T-helper 2 cell treated with Interferon-gamma antibody and Interleukin-4, amounts not matched to agents 5 μg/mL and 100 μg/mL, for 36 hours (primary cell): ENCODE measurements around the gene SFT2D3.

Experiments used
- DNase-seq: peaks from one replicate; pipeline ENCODE4 v3.0.0; 2021; ENCODE audit warnings: low spot score
- H3K27ac Mint-ChIP-seq: one replicate; pipeline ENCODE4 v1.8.0; 2021; ENCODE audit warnings: mild to moderate bottlenecking, mixed read lengths
- H3K27me3 Mint-ChIP-seq: one replicate; pipeline ENCODE4 v1.8.0; 2021; ENCODE audit warnings: low read depth, mixed read lengths
- H3K36me3 Mint-ChIP-seq: one replicate; pipeline ENCODE4 v1.8.0; 2021; ENCODE audit warnings: low read depth, mixed read lengths
- H3K4me1 Mint-ChIP-seq: one replicate; pipeline ENCODE4 v1.8.0; 2021; ENCODE audit warnings: low read depth, mixed read lengths
- H3K4me3 Mint-ChIP-seq: one replicate; pipeline ENCODE4 v1.8.0; 2022; ENCODE audit warnings: mild to moderate bottlenecking, moderate library complexity, mixed read lengths
- H3K9me3 Mint-ChIP-seq: one replicate; pipeline ENCODE4 v1.8.0; 2021; ENCODE audit warnings: mixed read lengths

The SFT2D3 gene

GRCh38 chr2:127672341-127673224 is 28.7 kb upstream of the SFT2D3 start:
- H3K9me3 Mint-ChIP-seq: no peaks in the 10 kb centered on the region
- H3K4me3 Mint-ChIP-seq: no peak overlapping the region
- H3K4me1 Mint-ChIP-seq: peaks cover 3% of the 10 kb centered on the region
- DNase-seq: no peak
- H3K27me3 Mint-ChIP-seq: peaks cover 65% of the 10 kb centered on the region
- H3K27ac Mint-ChIP-seq: no peak overlapping the region
- H3K36me3 Mint-ChIP-seq: no peaks in the 10 kb centered on the region

GRCh38 chr2:127673291-127674069 is 27.8 kb upstream of the SFT2D3 start:
- DNase-seq: no peak
- H3K36me3 Mint-ChIP-seq: no peaks in the 10 kb centered on the region
- H3K4me3 Mint-ChIP-seq: peak overlapping the region; percentile 19
- no peaks in the 10 kb centered on the region for H3K9me3 Mint-ChIP-seq
- peaks cover 69% of the 10 kb centered on the region for H3K27me3 Mint-ChIP-seq
- H3K27ac Mint-ChIP-seq: no peak overlapping the region
- H3K4me1 Mint-ChIP-seq: peaks cover 3% of the 10 kb centered on the region

DNA sequence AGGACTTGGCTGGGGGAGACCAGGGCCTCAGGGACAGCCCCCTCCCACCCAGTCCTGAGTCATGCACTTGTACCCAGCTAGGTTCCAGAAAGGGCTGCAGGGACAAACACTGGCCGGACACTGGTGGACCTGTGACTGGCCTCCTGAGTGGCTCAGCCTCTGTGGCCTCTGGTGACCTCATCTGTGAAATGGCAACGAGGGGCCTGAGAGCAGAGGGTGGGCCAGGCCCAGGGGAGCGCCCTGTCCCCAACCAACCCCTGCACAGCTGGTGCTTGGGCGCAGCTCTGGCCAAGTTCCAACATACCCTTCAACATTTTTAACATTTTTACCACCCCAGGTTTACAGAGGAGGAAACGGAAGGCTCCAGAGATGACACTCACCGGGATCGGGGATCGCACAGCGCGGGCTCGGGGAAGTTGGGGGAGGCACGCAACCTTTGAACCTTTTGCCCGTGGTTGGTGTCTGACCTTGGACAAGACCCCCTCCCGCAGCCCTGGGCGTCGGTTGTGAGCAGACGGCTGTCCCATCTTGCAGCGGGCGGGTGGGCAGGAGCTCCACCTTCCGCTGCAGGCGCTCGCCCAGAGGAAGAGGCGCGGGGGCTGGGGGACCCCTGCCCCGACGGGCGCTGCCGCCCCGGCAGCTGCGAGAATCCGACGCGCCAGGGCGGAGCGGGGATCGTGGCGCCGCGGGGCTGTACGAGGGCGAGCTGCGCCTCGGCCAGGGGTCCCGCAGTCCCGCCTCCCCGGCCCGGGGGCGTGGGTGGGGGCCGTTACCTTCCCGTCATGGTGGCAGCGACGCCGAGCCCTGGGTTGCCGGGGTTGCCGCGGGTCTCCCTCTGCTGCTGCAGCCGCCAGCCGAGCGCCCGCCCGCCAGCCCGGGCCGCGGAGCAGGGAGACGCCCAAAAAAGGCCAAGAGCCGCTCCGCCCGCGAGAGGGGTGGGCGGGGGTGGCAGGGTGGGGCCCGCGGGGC is 26.8 kb upstream of the SFT2D3 start:
- no peak for DNase-seq
- Mint-ChIP-seq H3K4me3 (peak overlapping the region; percentile 73), H3K27me3 (peaks cover 70% of the 10 kb centered on the region), H3K36me3 (no peaks in the 10 kb centered on the region), H3K27ac (no peak overlapping the region), H3K4me1 (peaks cover 3% of the 10 kb centered on the region), H3K9me3 (no peaks in the 10 kb centered on the region)

DNA sequence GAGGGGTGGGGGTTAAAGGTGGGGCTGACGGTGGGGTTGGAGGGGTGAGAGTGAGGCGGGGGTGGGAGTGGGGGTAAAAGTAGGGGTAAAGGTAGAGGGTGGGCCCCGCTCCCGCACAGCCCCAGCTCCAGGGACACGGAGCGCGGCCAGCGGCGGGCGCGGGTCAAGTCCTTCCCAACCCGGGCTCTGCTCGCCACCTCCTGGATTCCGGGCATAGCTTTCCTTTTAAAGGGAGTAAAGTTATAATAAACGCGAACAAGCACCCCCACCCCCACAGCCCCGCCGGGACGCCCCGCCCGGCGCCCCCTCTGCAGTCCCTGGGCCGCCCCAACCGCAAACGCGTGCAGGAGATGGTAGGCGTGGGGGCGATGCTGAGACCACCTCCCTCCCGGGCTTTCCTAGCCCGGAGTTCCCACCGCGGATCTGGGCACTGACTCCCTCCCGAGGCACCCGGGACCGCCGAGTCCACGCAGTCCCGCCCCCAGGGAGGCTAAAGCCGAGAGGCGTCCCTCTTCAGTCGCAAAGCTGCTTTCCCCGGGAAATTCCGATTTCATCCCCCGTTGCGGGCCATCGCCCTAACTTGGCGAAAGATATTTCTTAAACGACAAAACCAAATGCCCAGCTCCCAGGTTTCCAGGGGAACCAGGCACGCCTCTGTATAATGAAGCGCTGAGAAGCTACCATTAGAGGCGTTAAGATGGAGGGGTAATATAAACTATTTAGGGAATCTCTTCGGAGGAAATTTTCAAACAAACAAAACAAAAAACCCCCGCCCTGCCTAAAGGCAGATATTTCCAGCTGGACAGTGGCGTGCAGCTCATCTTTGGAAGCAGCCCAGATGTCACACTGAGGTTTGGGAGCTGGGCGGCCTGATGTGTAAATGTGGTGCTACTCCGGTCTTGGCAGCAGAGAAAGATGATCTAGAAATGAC is 25.7 kb upstream of the SFT2D3 start, which contains the start of gene LIMS2:
Gene LIMS2 (minus strand): TSS at position 200 of the 931 bp plus-strand sequence. CDS start 506 bp downstream, outside the sequence.
- Mint-ChIP-seq H3K36me3 (no peaks in the 10 kb centered on the region), H3K4me3 (peak within 1 kb of the TSS; percentile 73), H3K4me1 (peaks cover 3% of the 10 kb centered on the region), H3K9me3 (no peaks in the 10 kb centered on the region), H3K27ac (no peak within 1 kb of the TSS), H3K27me3 (peaks cover 64% of the 10 kb centered on the region)
- no peak for DNase-seq

DNA sequence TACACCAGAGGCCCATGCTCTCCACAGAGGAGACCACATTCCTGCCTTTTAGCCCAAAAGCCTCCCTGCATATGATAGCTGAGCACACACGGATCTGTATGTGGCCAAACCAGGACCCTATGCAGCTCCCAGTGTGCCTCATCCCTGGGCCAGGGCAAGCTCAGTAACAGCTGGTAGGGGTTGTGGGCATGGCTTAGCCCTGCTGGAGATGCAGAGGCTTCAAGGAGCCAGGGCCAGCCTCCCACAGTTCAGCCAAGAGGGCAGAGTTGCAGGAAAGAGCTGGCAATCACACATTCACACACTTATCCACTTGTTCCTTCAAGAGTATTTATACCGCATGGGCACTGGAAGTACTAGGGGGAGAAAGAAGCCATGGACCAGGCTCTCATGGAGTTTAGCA is 24.4 kb upstream of the SFT2D3 start:
- H3K4me3 Mint-ChIP-seq: no peak overlapping the region
- no peak overlapping the region for H3K27ac Mint-ChIP-seq
- no peaks in the 10 kb centered on the region for H3K36me3 Mint-ChIP-seq
- no peak for DNase-seq
- peaks cover 3% of the 10 kb centered on the region for H3K4me1 Mint-ChIP-seq
- no peaks in the 10 kb centered on the region for H3K9me3 Mint-ChIP-seq
- peaks cover 59% of the 10 kb centered on the region for H3K27me3 Mint-ChIP-seq

- peaks cover 4% of the 10 kb centered on the region for H3K4me1 Mint-ChIP-seq
- no peak overlapping the region for H3K27ac Mint-ChIP-seq
- no peak for DNase-seq
- H3K4me3 Mint-ChIP-seq: no peak overlapping the region
- no peaks in the 10 kb centered on the region for H3K36me3 Mint-ChIP-seq
- H3K9me3 Mint-ChIP-seq: no peaks in the 10 kb centered on the region
- H3K27me3 Mint-ChIP-seq: peaks cover 52% of the 10 kb centered on the region
Measured at GRCh38 chr2:127678531-127678930, 22.8 kb upstream of the SFT2D3 start.

DNA sequence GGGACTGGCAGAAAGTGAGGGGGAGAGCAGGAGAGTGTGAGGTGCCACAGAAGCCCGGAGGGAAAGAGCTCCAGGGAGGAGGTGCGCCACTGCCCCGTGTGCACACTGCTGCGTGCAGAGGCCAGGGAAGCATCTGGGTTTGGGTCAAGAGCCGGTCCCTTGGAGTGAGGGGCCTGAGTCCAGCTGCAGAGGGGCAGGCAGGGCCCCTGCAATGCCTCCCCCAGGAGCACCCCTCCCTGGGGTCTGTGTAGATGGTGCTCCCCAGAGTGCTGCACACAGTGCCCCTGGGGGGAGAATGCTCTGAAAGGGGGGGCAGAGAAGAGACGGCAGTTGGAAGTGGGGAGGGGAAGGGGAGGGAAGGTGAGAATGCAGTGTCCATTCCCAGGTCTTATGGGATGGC is 22.3 kb upstream of the SFT2D3 start:
- H3K4me3 Mint-ChIP-seq: no peak overlapping the region
- no peak overlapping the region for H3K27ac Mint-ChIP-seq
- H3K9me3 Mint-ChIP-seq: no peaks in the 10 kb centered on the region
- H3K4me1 Mint-ChIP-seq: peaks cover 4% of the 10 kb centered on the region
- peaks cover 47% of the 10 kb centered on the region for H3K27me3 Mint-ChIP-seq
- no peak for DNase-seq
- no peaks in the 10 kb centered on the region for H3K36me3 Mint-ChIP-seq

DNA sequence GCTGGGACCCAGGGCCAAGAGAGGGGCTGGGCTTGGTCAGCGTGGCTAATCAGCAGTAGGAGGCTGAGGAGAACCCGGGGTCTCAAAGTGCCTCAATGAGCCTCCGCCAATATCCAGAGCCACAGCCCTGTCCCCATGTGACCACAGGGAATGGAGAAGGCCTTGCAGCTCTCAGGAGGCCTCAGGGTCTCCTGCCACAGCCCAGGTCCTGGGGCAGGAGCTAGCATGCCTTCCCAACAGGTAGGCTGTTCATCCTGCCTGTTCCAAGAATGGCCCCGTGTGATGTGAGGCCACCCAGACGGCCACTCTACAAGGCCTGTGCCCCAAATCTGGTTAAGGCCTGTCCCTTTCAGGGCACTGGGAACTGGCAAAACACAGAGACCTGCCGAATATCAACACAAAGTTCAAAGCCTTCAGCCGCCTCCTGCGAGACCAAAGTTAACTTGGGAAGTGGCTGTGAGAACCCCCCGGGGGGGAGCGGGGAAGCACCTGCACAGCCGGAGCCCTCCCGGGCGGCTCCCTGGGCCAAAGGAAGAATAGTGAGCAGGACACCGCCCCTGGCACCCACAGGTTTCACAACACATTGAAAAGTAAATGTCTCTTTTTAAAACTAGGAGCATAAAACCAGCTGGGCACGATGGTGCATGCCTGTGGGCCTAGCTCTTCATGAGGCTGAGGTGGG is 21.5 kb upstream of the SFT2D3 start:
- Mint-ChIP-seq H3K27me3 (peaks cover 41% of the 10 kb centered on the region), H3K4me1 (peaks cover 2% of the 10 kb centered on the region), H3K36me3 (no peaks in the 10 kb centered on the region), H3K9me3 (no peaks in the 10 kb centered on the region), H3K4me3 (no peak overlapping the region), H3K27ac (no peak overlapping the region)
- DNase-seq: no peak

DNA sequence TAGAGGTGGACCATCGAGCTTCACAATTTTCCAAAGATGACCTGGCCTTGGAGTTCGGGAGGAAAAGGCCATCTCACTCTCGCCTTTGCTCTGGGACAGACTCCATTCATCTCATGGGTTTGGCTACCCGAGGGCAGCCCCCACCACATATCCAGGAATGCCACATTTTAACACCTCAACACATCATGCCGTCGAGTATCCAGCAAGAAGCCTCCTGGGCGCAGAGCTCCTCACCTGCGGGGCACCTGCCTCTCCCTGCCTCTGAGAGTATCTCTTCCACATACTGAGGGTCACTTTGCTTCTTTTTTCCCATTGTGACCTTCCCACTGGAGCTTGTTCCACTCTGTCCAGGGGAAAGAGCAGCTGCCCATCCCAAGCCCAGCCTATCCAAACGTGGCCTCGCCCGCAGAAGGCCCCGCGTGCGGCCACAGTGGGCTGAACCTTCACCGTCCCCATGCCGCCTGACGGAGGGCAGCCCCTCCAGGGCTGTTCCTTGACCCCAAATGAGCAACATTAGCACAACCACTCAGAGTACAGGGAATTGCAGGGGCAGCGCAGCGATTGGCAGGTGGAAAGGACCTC is 20.5 kb upstream of the SFT2D3 start:
- no peak for DNase-seq
- Mint-ChIP-seq H3K4me1 (peaks cover 2% of the 10 kb centered on the region), H3K27ac (no peak overlapping the region), H3K4me3 (no peak overlapping the region), H3K9me3 (no peaks in the 10 kb centered on the region), H3K36me3 (no peaks in the 10 kb centered on the region), H3K27me3 (peaks cover 40% of the 10 kb centered on the region)

DNA sequence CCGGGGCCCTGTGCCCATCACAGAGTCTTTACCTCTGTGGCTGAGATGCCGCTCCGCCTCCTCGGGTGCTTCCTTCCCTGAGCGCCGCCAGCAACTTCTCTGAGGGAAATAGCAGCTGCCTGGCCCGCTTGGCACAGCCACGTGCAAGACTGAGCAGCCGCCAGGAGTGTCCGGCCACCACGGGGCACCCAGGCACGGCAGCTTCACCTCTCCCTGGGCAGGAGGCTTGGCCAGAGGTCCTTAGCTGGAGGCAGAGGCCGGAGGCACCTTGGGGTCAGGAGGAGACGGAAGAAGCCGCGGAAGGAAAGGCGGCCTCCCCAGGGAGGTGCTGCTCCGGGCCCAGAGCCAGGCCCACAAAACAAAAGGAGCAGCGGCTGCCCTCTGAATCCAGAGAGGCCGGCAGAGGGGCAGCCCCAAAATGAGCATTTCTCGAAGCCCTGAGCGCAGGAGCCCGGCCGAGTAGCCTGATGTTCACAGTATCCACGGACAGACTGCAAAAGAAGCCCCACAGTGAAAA is 20.0 kb upstream of the SFT2D3 start:
- Mint-ChIP-seq H3K27ac (no peak overlapping the region), H3K9me3 (no peaks in the 10 kb centered on the region), H3K36me3 (no peaks in the 10 kb centered on the region), H3K4me3 (no peak overlapping the region), H3K4me1 (peaks cover 2% of the 10 kb centered on the region), H3K27me3 (peaks cover 37% of the 10 kb centered on the region)
- DNase-seq: no peak

DNA sequence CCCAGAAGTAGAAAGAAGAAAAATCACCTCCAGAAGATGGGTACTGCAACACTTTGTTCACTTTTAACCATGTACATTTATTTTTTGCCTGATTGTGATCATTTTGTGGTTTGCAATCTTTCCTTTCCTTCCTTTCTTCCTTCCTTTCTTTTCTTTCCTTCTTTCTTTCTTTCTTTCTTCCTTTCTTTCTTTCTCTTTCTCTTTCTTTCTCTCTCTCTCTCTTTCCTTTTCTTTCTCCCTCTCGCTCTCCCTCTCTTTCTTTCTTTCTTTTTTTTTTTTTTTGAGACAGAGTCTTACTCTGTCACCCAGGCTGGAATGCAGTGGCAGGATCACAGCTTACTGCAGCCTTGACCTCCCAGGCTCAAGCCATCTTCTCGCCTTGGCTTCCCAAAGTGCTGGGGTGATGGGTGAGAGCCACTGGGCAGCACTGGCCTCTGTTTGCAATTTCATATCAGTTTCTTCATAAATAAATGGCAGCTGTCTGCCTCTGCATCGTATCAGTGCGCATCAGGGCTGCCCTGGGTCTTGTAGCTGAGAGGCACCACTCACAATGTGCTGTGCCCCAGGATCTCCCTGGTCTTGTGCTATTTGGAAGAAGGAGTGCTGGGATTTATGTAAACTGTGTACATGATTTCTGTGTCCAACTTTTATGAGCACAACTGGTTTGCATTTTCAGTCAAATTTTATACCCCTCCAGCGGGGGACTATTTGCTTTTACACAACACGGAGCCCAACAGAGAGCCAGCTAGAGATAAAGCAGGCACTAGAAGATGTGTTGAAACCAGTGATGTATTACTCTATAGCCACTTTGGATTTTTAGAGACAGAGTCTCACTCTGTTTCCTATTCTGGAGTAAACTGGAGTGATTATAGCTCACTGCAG is 19.1 kb upstream of the SFT2D3 start:
- peaks cover 34% of the 10 kb centered on the region for H3K27me3 Mint-ChIP-seq
- no peak for DNase-seq
- H3K27ac Mint-ChIP-seq: no peak overlapping the region
- no peaks in the 10 kb centered on the region for H3K9me3 Mint-ChIP-seq
- H3K4me3 Mint-ChIP-seq: no peak overlapping the region
- H3K4me1 Mint-ChIP-seq: peaks cover 2% of the 10 kb centered on the region
- no peaks in the 10 kb centered on the region for H3K36me3 Mint-ChIP-seq
